WERI-Rb-1 (cell line): Measurements from ENCODE around the gene DHX16.
"Not testable (repeated sequence)": the region's sequence is repeated elsewhere in the genome, so short reads cannot be mapped to it uniquely, and the experiment has no call there.

Experiments used
- DNase-seq: peaks from one replicate; pipeline ENCODE4 v3.0.0-alpha.2; 2020
- H3K27ac ChIP-seq: fragments of 250-450 bp; sonication (Bioruptor Pico); 2 replicates; pipeline ENCODE4 v1.5.1; 2020; ENCODE audit warnings: mild to moderate bottlenecking, moderate library complexity
- H3K27me3 ChIP-seq: fragments of 250-450 bp; sonication (Bioruptor Pico); 2 replicates; pipeline ENCODE4 v1.5.1; 2021; ENCODE audit warnings: mild to moderate bottlenecking, low read depth, moderate library complexity; ENCODE audit not compliant: insufficient read depth, severe bottlenecking
- H3K36me3 ChIP-seq: fragments of 250-450 bp; sonication (Bioruptor Pico); 2 replicates; pipeline ENCODE4 v1.5.1; 2020; ENCODE audit warnings: mild to moderate bottlenecking, moderate library complexity
- H3K4me3 ChIP-seq: 2 replicates; pipeline ENCODE4 v1.5.1; 2011; ENCODE audit warnings: low read depth, mild to moderate bottlenecking, control low read depth, low read length
- H3K9me3 ChIP-seq: fragments of 250-450 bp; sonication (Bioruptor Pico); 2 replicates; pipeline ENCODE4 v1.5.1; 2021; ENCODE audit warnings: mild to moderate bottlenecking, moderate library complexity; ENCODE audit not compliant: severe bottlenecking
- TF ChIP-seq, protein P1 (sequence below): IDR thresholded peaks from 2 replicates; pipeline ENCODE4 v1.5.1; 2011; ENCODE audit warnings: low read depth, mild to moderate bottlenecking, control low read depth, inconsistent platforms, low read length

DHX16 gene

DNA sequence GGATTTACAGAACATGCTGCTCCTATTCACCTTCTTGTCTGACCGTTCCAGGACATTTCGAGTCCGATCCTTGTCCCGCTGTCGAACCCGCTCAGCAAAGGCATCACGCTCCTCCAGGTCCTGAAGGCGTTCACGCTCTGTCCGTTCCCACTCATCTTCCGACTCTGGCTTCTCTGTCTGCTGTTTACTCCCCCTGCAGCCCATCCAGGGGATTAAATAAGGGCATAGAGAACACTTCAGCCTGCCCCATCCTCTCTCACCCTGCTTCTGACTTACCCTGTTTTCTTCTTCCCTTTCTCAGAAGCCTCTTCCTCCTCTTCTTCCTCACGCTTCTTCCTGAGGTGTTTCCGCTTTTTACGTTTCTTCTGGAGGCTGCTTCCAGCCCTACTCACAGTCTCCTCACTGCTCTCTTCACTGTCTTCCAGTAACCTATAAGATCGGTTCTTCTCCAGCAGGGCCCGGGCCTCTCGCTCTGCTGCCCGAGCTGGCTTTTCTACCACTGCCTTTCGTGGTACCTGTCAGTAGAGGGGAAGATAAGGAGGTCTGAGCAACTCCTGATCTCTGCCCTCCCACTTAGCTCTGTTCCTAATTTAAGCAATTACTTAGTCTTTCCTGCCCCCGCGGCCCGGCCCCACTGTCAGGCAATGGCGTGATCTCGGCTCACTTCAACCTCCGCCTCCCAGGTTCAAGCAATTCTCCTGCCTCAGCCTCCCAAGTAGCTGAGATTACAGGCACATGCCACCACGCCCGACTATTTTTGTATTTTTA is 1.9 kb downstream of the DHX16 start:
- no peaks in the 10 kb centered on the region for H3K27me3 ChIP-seq
- TF ChIP-seq, protein P1, sequence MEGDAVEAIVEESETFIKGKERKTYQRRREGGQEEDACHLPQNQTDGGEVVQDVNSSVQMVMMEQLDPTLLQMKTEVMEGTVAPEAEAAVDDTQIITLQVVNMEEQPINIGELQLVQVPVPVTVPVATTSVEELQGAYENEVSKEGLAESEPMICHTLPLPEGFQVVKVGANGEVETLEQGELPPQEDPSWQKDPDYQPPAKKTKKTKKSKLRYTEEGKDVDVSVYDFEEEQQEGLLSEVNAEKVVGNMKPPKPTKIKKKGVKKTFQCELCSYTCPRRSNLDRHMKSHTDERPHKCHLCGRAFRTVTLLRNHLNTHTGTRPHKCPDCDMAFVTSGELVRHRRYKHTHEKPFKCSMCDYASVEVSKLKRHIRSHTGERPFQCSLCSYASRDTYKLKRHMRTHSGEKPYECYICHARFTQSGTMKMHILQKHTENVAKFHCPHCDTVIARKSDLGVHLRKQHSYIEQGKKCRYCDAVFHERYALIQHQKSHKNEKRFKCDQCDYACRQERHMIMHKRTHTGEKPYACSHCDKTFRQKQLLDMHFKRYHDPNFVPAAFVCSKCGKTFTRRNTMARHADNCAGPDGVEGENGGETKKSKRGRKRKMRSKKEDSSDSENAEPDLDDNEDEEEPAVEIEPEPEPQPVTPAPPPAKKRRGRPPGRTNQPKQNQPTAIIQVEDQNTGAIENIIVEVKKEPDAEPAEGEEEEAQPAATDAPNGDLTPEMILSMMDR, result peak; percentile 43
- H3K9me3 ChIP-seq, result no peaks in the 10 kb centered on the region
- no peak overlapping the region for H3K4me3 ChIP-seq
- H3K27ac ChIP-seq, result no peak overlapping the region
- H3K36me3 ChIP-seq, result peaks cover 55% of the 10 kb centered on the region
- DNase-seq, result no peak

DNA sequence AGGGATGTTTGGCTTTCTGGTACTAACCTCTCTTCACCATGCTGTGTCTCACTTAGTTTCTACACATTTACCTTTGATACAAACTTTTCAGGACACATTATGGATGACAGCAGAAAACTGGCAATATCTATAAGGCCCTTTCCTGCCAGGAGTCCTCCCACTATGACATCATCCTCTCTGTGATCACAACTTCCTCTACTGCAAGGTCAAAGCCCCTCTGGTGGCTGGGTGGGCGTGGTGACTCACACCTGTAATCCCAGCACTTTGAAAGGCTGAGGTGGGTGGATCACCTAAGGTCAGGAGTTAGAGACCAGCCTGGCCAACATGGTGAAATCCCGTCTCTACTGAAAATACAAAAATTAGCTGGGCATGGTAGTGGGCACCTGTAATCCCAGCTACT is 6.5 kb downstream of the DHX16 start:
- H3K4me3 ChIP-seq, DNase-seq, H3K9me3 ChIP-seq, H3K27ac ChIP-seq, H3K27me3 ChIP-seq: not testable (repeated sequence)
- peaks cover 93% of the 10 kb centered on the region for H3K36me3 ChIP-seq

DNA sequence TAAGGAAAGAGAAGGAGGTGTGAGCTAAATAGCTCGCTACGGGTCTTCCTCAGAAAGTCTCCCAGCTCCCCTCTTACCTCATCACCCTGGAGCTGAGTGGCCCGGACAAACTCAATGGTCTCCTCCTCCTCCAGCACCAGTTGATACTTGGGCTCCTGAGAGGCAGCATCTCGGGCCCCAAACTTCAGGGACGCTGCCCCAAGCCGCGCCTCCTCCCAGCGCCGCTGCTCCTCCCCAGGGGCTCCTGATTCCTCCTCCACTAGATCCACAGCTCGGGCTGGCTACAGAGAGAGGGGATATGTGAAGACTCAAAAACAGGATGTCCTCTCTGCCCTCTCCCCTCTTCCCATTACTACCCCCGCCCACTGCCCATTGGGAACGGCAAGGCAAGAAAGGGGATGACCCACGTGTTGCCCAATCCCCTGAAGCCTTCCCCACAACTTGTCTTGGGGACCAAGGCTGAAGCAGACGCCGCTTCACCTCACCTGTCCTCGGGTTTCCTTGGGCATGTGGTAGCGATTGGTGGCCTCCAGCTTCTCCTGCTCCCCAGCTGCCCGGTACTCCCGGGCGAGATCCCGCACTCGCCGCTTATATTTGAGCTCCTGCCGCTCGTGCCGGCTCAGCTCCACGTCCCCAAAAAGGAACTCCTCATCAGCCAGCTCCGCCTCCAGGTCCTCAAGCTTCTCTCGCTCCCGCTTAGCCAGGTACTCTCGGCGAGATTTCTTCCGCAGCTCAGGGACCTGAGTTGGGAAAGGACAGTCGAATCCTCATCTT is 7.6 kb downstream of the DHX16 start:
- peaks cover 95% of the 10 kb centered on the region for H3K36me3 ChIP-seq
- DNase-seq, result no peak

DNA sequence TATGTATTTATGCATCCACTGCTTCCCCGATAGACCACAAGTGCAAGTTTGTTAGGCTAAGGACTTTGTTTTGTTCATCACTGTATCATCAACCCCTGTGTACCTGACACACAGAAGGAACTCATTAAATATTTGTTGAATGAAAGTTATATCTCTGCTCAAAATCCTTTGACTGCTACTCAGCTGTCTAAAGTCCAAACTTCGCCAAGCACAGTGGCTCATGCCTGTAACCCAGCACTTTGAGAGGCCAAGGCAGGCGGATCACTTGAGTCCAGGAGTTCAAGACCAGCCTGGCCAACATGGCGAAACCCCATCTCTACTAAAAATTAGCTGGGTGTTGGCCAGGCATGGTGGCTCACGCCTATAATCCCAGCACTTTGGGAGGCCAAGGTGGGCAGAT is 14.9 kb downstream of the DHX16 start:
- H3K36me3 ChIP-seq, result peaks cover 99% of the 10 kb centered on the region
- not testable (repeated sequence) for H3K27me3 ChIP-seq, H3K4me3 ChIP-seq, H3K27ac ChIP-seq, DNase-seq, H3K9me3 ChIP-seq

More for the DNA sequence above, 7.6 kb downstream of the DHX16 start:
- TF ChIP-seq, protein P1, result no peak
- Histone ChIP-seq H3K27me3 (no peaks in the 10 kb centered on the region), H3K4me3 (no peak overlapping the region), H3K27ac (no peak overlapping the region), H3K9me3 (no peaks in the 10 kb centered on the region)

DNA sequence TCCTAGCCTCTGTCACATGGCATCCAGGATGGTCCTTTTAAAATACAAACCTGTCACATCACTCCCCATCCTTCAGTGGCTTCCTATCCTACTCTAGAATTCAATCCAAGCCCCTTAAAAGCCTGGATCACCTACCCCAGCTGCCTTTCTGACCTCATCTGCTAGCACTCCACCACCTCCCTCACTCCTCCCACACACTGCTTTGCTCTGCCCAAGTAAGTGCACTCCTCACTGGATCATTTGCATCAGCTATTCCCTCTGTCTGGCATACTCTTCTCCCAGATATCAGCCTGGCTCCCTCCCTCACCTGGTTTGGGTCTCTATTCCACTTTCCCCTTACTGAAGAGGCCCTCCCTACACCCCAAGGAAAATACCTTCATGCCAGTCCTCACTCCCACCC is 15.4 kb downstream of the DHX16 start:
- H3K27ac ChIP-seq, result no peak overlapping the region
- H3K36me3 ChIP-seq, result peaks cover 99% of the 10 kb centered on the region

DNA sequence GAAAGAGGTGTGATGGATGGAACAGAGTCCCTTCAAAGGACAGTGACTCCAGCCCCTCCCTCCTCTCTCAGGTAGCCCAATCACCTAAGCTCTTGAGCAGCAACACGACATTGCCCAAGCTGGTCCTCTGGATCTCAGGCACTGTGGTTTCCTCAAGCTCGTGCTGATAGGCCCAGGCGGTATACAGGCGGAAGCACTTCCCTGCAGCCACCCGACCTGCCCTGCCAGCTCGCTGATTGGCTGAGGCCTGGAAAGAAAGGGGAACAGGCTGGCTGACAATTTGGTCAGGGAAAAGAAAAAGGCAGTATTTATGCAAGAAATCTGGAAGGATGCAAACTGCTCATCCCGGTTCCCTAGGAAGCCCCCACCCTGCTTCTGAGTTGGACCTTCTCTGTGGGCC is 16.3 kb downstream of the DHX16 start:
- H3K36me3 ChIP-seq, result peaks cover 99% of the 10 kb centered on the region
- no peaks in the 10 kb centered on the region for H3K9me3 ChIP-seq
- no peak for DNase-seq
- H3K27ac ChIP-seq, result no peak overlapping the region
- TF ChIP-seq, protein P1, result no peak
- no peak overlapping the region for H3K4me3 ChIP-seq
- H3K27me3 ChIP-seq, result no peaks in the 10 kb centered on the region

More for the DNA sequence above, 15.4 kb downstream of the DHX16 start:
- DNase-seq, result no peak
- TF ChIP-seq, protein P1, result no peak
- H3K27me3 ChIP-seq, result no peaks in the 10 kb centered on the region
- no peaks in the 10 kb centered on the region for H3K9me3 ChIP-seq
- H3K4me3 ChIP-seq, result no peak overlapping the region
